GM12865 (cell line): Measurements from ENCODE around the gene NT5C.
"Not testable (repeated sequence)": the region's sequence is repeated elsewhere in the genome, so short reads cannot be mapped to it uniquely, and the experiment has no call there.

ENCODE experiments used
- DNase-seq: peaks from one replicate; pipeline ENCODE4 v3.0.0; 2010; ENCODE audit warnings: low read depth
- H3K4me3 ChIP-seq: 2 replicates; pipeline ENCODE4 v1.5.1; 2011; ENCODE audit warnings: mild to moderate bottlenecking, low read depth, low read length, control low read depth
- TF ChIP-seq, protein P1 (sequence below): IDR thresholded peaks from 2 replicates; pipeline ENCODE4 v1.5.1; 2011; ENCODE audit warnings: low read length, control low read depth, low read depth, inconsistent platforms; ENCODE audit not compliant: insufficient read depth; ENCODE audit errors: missing control alignments

The NT5C gene

DNA sequence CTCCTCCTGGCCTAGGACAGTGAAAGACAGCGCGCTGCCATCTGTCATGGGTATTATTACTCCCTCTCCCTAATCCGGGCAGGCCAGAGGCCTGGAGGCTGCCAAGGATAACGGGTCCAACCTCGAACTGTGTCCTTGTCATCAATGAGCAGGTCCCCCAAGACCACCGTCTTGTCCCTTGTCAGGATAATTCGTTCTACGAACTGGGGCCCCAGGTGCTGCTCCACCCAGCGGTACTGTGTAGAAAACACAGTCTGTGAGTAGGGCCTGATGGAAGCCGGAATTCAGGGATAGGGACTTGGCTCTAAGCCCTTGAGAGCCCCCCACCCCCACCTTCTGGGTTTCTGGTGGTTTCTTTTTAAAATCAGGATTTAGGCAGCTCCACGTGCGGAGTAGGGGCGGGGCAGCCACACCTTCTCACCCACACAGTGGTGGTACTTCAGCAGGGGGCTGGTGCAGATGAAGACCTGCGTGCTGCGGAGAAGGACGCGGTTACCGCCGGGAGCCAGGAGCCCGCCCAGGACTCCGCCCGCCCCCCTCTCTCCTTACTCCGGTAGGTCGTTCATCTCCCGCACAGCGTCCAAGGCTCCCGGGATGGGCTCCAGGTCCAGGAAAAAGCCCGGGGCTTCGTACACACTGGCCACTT is 787 bp downstream of the NT5C start:
- TF ChIP-seq, protein P1, sequence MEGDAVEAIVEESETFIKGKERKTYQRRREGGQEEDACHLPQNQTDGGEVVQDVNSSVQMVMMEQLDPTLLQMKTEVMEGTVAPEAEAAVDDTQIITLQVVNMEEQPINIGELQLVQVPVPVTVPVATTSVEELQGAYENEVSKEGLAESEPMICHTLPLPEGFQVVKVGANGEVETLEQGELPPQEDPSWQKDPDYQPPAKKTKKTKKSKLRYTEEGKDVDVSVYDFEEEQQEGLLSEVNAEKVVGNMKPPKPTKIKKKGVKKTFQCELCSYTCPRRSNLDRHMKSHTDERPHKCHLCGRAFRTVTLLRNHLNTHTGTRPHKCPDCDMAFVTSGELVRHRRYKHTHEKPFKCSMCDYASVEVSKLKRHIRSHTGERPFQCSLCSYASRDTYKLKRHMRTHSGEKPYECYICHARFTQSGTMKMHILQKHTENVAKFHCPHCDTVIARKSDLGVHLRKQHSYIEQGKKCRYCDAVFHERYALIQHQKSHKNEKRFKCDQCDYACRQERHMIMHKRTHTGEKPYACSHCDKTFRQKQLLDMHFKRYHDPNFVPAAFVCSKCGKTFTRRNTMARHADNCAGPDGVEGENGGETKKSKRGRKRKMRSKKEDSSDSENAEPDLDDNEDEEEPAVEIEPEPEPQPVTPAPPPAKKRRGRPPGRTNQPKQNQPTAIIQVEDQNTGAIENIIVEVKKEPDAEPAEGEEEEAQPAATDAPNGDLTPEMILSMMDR = peak; percentile 60
- H3K4me3 ChIP-seq = peak overlapping the region; percentile 93
- peak; percentile 68 for DNase-seq

DNA sequence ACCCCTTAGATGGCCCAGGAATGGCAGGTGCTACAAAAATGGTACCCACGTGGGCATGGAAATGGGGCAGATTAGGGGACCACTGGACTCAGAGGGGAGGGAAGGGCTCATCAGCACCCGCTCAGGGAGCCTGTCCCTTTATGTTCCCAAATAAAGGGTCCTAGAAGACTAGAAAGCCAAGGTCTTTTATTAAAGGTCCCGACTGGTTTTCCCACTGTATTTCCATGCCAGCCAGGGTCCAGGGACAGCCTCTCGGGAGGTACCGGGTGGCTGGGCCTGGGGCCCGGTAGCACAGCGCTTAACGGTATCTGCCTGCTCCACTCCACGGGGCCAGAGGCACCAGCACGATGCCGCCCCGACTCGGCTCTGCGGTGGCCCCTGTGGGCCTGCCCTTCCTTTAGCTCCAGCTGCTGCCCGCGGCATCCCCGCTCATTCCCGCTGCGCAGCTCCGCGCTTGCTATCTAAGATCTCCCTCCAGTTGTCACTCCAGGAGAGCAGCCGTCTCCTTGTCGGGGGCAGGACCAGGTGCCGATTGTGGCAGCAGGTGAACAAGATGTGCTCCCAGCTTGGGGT is 1.4 kb downstream of the NT5C start:
- TF ChIP-seq, protein P1 = no peak
- DNase-seq = no peak
- peak overlapping the region; percentile 93 for H3K4me3 ChIP-seq

DNA sequence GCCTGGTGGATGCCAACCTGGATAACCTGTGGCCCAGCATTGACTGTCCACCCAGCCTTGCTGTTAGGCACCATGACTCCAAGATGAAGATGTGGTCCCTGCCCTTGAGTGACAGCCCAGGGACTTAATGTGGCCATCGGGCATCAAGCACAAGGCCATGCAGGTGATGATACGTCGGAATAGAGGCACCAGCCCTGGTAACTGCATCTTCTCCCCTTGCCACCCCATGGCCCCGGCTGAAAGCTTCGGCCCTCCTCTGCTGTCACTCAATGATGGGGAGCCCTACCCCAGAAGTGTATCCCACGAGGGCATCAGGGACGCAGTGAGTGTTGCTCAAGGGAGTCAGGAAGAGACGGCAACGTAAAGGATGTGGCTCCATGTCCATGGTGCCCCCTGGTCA is 2.0 kb downstream of the NT5C start:
- no peak for DNase-seq
- TF ChIP-seq, protein P1 = no peak
- H3K4me3 ChIP-seq = no peak overlapping the region

DNA sequence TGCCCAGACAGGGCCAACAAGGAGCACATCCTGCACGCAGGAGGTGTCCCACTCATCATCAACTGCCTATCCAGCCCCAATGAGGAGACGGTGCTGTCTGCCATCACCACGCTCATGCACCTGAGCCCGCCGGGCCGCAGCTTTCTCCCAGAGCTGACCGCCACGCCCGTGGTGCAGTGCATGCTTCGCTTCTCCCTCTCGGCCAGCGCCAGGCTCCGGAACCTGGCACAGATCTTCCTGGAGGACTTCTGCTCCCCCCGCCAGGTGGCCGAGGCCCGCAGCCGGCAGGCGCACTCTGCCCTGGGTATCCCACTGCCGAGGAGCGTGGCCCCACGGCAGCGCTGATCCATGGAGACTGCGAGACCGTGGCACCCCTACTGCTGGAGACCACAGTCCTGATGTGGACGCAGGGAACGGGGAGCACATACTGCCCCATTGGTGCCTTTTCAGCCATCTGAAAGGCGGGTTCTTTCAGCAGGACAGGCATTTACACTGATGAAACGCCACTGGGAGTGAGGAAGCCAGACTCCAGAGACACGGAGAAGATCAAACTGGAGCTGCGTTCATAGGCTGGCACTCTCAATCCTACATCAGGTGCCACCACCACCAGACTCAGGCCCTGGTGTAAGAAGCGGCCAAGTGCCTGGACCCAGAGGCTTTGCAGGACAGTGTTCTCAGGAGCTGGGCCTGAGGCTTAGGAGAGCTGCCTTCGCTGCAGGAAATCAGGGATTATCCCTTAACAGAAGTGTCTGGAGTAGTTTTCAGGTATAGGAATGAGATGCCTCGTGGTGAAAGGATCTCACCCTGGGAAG is 2.6 kb downstream of the NT5C start:
- TF ChIP-seq, protein P1 = no peak
- H3K4me3 ChIP-seq = no peak overlapping the region
- DNase-seq = no peak

DNA sequence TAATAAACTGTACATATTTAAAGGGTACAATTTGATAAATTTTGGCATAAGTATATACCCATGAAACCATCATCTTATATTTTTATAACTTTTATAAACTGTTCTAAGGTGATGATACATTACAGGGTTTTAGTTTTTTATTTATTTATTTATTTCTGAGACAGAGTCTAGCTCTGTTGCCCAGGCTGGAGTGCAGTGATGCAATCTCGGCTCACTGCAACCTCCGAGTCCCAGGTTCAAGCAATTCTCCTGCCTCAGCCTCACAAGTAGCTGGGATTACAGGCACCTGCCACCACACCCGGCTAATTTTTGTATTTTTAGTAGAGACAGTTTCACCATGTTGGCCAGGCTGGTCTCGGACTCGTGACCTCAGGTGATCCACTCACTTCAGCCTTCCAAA is 3.6 kb downstream of the NT5C start:
- H3K4me3 ChIP-seq, DNase-seq: not testable (repeated sequence)

DNA sequence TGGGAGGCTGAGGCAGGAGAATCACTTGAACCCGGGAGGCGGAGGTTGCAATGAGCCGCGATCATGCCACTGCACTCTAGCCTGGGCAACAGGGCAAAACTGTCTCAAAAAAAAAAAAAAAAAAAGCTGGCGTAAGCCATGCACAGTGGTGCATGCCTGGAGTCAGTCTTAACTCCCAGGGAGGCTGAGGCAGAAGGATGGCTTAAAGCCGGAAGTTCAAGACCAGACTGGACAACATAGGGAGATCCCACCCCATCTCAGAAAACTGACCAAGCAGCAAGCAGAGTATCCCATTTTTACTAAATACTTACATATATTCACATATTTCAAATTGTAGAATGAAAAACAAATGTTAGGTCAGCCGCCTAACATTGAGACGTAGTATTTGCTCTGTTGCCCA is 4.6 kb downstream of the NT5C start:
- no peak for DNase-seq
- no peak overlapping the region for H3K4me3 ChIP-seq
- TF ChIP-seq, protein P1 = no peak

DNA sequence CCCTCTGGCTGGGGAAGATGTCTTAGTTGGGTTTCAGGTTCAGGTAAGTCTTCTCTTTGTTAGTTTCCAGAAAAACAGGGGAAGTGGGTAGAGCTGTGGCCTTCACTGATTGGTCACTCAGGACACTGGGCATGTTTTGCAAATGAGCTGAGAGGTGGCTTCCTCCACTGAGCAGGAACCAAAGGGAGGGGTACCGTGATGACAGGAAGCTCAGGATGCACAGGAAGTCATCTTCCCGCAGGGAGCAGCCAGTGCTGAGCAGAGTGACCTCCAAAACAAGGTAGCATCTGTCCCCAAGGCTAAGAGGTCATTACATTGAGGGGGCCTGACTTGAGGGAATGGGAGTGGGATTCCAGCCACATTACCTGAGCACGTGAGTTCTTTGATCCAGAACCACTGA is 5.6 kb downstream of the NT5C start:
- no peak overlapping the region for H3K4me3 ChIP-seq
- peak; percentile 66 for DNase-seq
- TF ChIP-seq, protein P1 = no peak
